Panc1 (cell line): Measurements from ENCODE around the gene AKAP6. TPM values are rescaled to one million over a fixed set of nuclear protein-coding genes. Genes with fewer than 3 reads are reported as not detected.

Experiments
- ATAC-seq: fragments of 200-7000 bp; cut with Tn5 transposase; 2 replicates; pipeline ENCODE4 v1.9.1; 2020; ENCODE audit warnings: mild to moderate bottlenecking, moderate library complexity
- BruUV-seq: library from RNA; stranded (reverse); fragments of 400-500 nt; replicated peaks from 2 replicates; lab custom pipeline; 2021; lab: Mats Ljungman, UMichigan
- CTCF ChIA-PET: fragments of 300-600 bp; sonication (Branson Sonifier 250); formaldehyde crosslinking; loops from one replicate; lab custom pipeline; 2022; ENCODE audit warnings: antibody characterized with exemption; lab: Charles Lee
- POLR2A ChIA-PET: fragments of 300-600 bp; sonication (Branson Sonifier 250); formaldehyde crosslinking; loops from one replicate; lab custom pipeline; 2022; ENCODE audit warnings: antibody characterized with exemption; lab: Charles Lee
- DNase-seq: peaks from one replicate; pipeline ENCODE4 v3.0.0-alpha.2; 2010; ENCODE audit warnings: low read depth, low spot score
- H3K27ac ChIP-seq: 2 replicates; pipeline ENCODE4 v1.5.1; 2011; ENCODE audit warnings: mild to moderate bottlenecking, low read length, inconsistent platforms
- H3K27me3 ChIP-seq: fragments of 200-500 bp; sonication (Bioruptor generic); 2 replicates; pipeline ENCODE4 v1.6.0; 2014; ENCODE audit warnings: low read length, inconsistent platforms; ENCODE audit not compliant: control insufficient read depth, insufficient read depth
- H3K36me3 ChIP-seq: fragments of 200-500 bp; sonication (Bioruptor generic); 2 replicates; pipeline ENCODE4 v1.5.1; 2014; ENCODE audit warnings: inconsistent platforms, mild to moderate bottlenecking, low read length, moderate library complexity; ENCODE audit not compliant: control insufficient read depth, insufficient read depth
- H3K4me1 ChIP-seq: 2 replicates; pipeline ENCODE4 v1.5.1; 2011; ENCODE audit warnings: inconsistent platforms, mild to moderate bottlenecking, low read length, moderate library complexity; ENCODE audit not compliant: control insufficient read depth, insufficient read depth
- H3K4me3 ChIP-seq, 2 experiments: 2 replicates each; pipeline ENCODE4 v1.5.1; 2011 to 2012; ENCODE audit warnings: low read depth in 2 of 2, low read length in 2 of 2, mild to moderate bottlenecking in 2 of 2, inconsistent platforms in 1 of 2, moderate library complexity in 1 of 2
- H3K9me3 ChIP-seq: fragments of 200-500 bp; sonication (Bioruptor generic); 2 replicates; pipeline ENCODE4 v1.5.1; 2014; ENCODE audit warnings: low read depth, mild to moderate bottlenecking, inconsistent platforms, low read length, moderate library complexity; ENCODE audit not compliant: control insufficient read depth, insufficient read depth
- POLR2AphosphoS5 ChIP-seq: IDR thresholded peaks from 2 replicates; pipeline ENCODE4 v1.6.1; 2012; ENCODE audit warnings: mild to moderate bottlenecking, low read depth, low read length, moderate library complexity
- SIN3A ChIP-seq: IDR thresholded peaks from 2 replicates; pipeline ENCODE4 v1.6.1; 2012; ENCODE audit warnings: low read depth, mild to moderate bottlenecking, low read length, moderate library complexity, borderline replicate concordance; ENCODE audit not compliant: insufficient read depth
- TCF7L2 ChIP-seq: IDR thresholded peaks from 2 replicates; pipeline ENCODE4 v1.6.1; 2011; ENCODE audit warnings: mild to moderate bottlenecking, low read depth, low read length, inconsistent platforms
- in situ Hi-C: cut with HindIII; loops from 2 replicates; pipeline ENCODE4 v1.10.0; 2016; ENCODE audit warnings: low sequenced_read_pairs, low pct_unique_long_range_greater_than_20kb
- intact Hi-C: fragments of 100-400 bp; cut with micrococcal nuclease; formaldehyde crosslinking; loops from one replicate; pipeline ENCODE4 v1.10.0; 2022; ENCODE audit not compliant: unreplicated experiment
- total RNA-seq: library from RNA; stranded (reverse); gene quantifications from one replicate; pipeline ENCODE4 v1.2.1, GENCODE V29; 2021; ENCODE audit not compliant: unreplicated experiment
- TF ChIP-seq, protein P1 (sequence below): fragments of 450-650 bp; IDR thresholded peaks from 2 replicates; pipeline ENCODE4 v1.5.1; 2017; ENCODE audit warnings: mild to moderate bottlenecking
- TF ChIP-seq, protein P2 (sequence below), 2 experiments: IDR thresholded peaks; 2 replicates each; pipeline ENCODE4 v1.6.1; 2011 to 2012; ENCODE audit warnings: low read depth in 2 of 2, control low read depth in 1 of 2, low read length in 1 of 2, mild to moderate bottlenecking in 1 of 2, moderate library complexity in 1 of 2; ENCODE audit not compliant: insufficient read depth in 1 of 2

AKAP6 gene
- total RNA-seq, 1 experiment from 2014 or later: 0.82 TPM

DNA sequence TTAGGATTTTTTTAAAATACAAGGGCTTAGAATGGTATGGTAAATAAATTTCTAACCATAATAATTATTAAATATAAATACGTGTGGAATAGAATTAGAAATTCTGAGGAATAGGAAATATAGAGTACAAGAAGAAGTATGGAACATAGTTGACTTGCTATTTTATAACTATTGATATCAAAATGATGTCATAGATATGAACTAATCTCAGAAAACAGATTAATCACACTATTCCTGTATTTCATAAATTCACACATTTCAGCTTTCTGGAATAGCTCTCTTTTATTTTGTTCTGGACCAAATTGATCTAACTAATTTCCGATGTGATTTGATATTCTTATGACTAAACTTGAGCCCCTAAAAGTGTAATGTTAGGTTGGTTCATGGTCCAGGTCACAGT, 372.4 kb downstream of the AKAP6 start:
- Histone ChIP-seq H3K9me3 (no peaks in the 10 kb centered on the region), H3K4me1 (no peaks in the 10 kb centered on the region), H3K4me3 (no peak overlapping the region), H3K27ac (no peak overlapping the region), H3K36me3 (no peaks in the 10 kb centered on the region), H3K27me3 (no peaks in the 10 kb centered on the region)
- intact Hi-C loops (no loop called here), in situ Hi-C loops (no loop called here)
- ChIA-PET CTCF (no interaction called here), POLR2A (no interaction called here)
- no TSS peak for BruUV-seq
- TF ChIP-seq, protein P1, sequence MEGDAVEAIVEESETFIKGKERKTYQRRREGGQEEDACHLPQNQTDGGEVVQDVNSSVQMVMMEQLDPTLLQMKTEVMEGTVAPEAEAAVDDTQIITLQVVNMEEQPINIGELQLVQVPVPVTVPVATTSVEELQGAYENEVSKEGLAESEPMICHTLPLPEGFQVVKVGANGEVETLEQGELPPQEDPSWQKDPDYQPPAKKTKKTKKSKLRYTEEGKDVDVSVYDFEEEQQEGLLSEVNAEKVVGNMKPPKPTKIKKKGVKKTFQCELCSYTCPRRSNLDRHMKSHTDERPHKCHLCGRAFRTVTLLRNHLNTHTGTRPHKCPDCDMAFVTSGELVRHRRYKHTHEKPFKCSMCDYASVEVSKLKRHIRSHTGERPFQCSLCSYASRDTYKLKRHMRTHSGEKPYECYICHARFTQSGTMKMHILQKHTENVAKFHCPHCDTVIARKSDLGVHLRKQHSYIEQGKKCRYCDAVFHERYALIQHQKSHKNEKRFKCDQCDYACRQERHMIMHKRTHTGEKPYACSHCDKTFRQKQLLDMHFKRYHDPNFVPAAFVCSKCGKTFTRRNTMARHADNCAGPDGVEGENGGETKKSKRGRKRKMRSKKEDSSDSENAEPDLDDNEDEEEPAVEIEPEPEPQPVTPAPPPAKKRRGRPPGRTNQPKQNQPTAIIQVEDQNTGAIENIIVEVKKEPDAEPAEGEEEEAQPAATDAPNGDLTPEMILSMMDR: no peak
- no peak for TF ChIP-seq TCF7L2
- no peak for TF ChIP-seq POLR2AphosphoS5
- TF ChIP-seq SIN3A: no peak
- TF ChIP-seq, protein P2, sequence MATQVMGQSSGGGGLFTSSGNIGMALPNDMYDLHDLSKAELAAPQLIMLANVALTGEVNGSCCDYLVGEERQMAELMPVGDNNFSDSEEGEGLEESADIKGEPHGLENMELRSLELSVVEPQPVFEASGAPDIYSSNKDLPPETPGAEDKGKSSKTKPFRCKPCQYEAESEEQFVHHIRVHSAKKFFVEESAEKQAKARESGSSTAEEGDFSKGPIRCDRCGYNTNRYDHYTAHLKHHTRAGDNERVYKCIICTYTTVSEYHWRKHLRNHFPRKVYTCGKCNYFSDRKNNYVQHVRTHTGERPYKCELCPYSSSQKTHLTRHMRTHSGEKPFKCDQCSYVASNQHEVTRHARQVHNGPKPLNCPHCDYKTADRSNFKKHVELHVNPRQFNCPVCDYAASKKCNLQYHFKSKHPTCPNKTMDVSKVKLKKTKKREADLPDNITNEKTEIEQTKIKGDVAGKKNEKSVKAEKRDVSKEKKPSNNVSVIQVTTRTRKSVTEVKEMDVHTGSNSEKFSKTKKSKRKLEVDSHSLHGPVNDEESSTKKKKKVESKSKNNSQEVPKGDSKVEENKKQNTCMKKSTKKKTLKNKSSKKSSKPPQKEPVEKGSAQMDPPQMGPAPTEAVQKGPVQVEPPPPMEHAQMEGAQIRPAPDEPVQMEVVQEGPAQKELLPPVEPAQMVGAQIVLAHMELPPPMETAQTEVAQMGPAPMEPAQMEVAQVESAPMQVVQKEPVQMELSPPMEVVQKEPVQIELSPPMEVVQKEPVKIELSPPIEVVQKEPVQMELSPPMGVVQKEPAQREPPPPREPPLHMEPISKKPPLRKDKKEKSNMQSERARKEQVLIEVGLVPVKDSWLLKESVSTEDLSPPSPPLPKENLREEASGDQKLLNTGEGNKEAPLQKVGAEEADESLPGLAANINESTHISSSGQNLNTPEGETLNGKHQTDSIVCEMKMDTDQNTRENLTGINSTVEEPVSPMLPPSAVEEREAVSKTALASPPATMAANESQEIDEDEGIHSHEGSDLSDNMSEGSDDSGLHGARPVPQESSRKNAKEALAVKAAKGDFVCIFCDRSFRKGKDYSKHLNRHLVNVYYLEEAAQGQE (IDR thresholded peaks at IDR 0.05; ENCODE audit: insufficient read depth in 1 of 2, low read depth in 2 of 2, low read length in 1 of 2): no peak
- no peak for DNase-seq
- no peak for ATAC-seq

DNA sequence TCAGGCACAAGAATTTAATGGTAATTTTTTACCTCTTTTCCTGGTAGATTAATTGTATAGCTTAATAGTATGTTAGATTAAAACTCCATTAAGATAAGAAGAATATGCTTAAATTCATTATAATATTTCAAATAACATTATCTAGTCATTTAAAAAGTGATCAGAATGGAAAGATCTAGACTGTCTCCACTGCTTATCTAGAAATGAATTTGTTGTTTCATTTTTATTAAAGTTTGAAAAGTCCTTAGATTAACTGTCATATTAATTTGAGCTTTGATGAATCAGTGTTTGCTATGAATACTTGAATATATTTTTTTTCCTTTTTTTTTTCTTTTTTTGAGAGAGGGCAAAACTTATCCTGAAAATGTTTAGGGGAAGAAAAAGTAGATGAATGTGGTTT, 373.0 kb downstream of the AKAP6 start:
- no peak for DNase-seq
- BruUV-seq: no TSS peak
- intact Hi-C loops (no loop called here), in situ Hi-C loops (no loop called here)
- Histone ChIP-seq H3K27me3 (no peaks in the 10 kb centered on the region), H3K4me1 (no peaks in the 10 kb centered on the region), H3K9me3 (no peaks in the 10 kb centered on the region), H3K27ac (no peak overlapping the region), H3K4me3 (no peak overlapping the region), H3K36me3 (no peaks in the 10 kb centered on the region)
- POLR2A ChIA-PET: no interaction called here
- ATAC-seq: no peak
- TF ChIP-seq TCF7L2 (no peak), SIN3A (no peak), POLR2AphosphoS5 (no peak)
- TF ChIP-seq, protein P1: no peak
- TF ChIP-seq, protein P2 (IDR thresholded peaks at IDR 0.05; ENCODE audit: insufficient read depth in 1 of 2, low read depth in 2 of 2, low read length in 1 of 2): no peak
- CTCF ChIA-PET: no interaction called here
